ENCODE data around the gene IFITM1.

- TF ChIP-seq CTCF (IDR thresholded peaks at IDR 0.05) (peak; percentile 44), FOXP1 (CRISPR knock-in tag; IDR thresholded peaks at IDR 0.05; ENCODE audit: borderline replicate concordance) (no peak; the same call in 1 of the 2 replicates), STAT6 (CRISPR knock-in tag; conservative IDR thresholded peaks at IDR 0.05; ENCODE audit: low read depth) (no peak), TCF7 (CRISPR knock-in tag; IDR thresholded peaks at IDR 0.05; ENCODE audit: low read depth) (no peak), E2F4 (CRISPR knock-in tag; IDR thresholded peaks at IDR 0.05; ENCODE audit: borderline replicate concordance, low read depth) (no peak), NR2C2 (CRISPR knock-in tag; IDR thresholded peaks at IDR 0.05) (no peak), ATF2 (CRISPR knock-in tag; IDR thresholded peaks at IDR 0.05; ENCODE audit: borderline replicate concordance, low read depth) (no peak), KAT7 (CRISPR knock-in tag; IDR thresholded peaks at IDR 0.05; ENCODE audit: borderline replicate concordance) (no peak)
Measured at GRCh38 chr11:363948-364761, 50.3 kb downstream of the IFITM1 start.
